Heart left ventricle (tissue), 16 donors: ENCODE measurements around the gene CDH2. TPM values are rescaled to one million over a fixed set of nuclear protein-coding genes. Genes with fewer than 3 reads are reported as not detected.

Experiments
- ATAC-seq, 4 donors: fragments of 200-7000 bp; cut with Tn5 transposase; one replicate each; pipeline ENCODE4 v1.9.1; 2020 to 2022; ENCODE audit warnings: moderate library complexity in 4 of 4, mild to moderate bottlenecking in 3 of 4, moderate number of reproducible peaks in 1 of 4
- DNase-seq, 5 donors: peaks; one replicate each; pipeline ENCODE4 v3.0.0-alpha.2; 2020
- H3K27ac ChIP-seq, 12 donors: fragments of 200-600 bp; sonication (generic) in 4 of 12; one replicate each; pipeline versions ENCODE4 v1.5.0 to v1.8.0; 2016 to 2022; ENCODE audit warnings: mild to moderate bottlenecking in 2 of 12
- H3K27me3 ChIP-seq, 9 donors: fragments of 200-600 bp; sonication (generic) in 2 of 9; one replicate each; pipeline versions ENCODE4 v1.5.1 to v1.8.0; 2016 to 2022; ENCODE audit warnings: mild to moderate bottlenecking in 3 of 9
- H3K36me3 ChIP-seq, 9 donors: fragments of 200-600 bp; sonication (generic) in 2 of 9; one replicate each; pipeline versions ENCODE4 v1.5.0 to v1.8.0; 2018 to 2022; ENCODE audit warnings: mild to moderate bottlenecking in 2 of 9
- H3K4me1 ChIP-seq, 12 donors: fragments of 200-600 bp; sonication (generic) in 4 of 12; one replicate each; pipeline versions ENCODE4 v1.5.0 to v1.8.0; 2016 to 2022; ENCODE audit warnings: mild to moderate bottlenecking in 3 of 12
- H3K4me3 ChIP-seq, 12 donors: fragments of 200-600 bp; sonication (generic) in 4 of 12; one replicate each; pipeline versions ENCODE4 v1.5.0 to v1.8.0; 2017 to 2022; ENCODE audit warnings: mild to moderate bottlenecking in 9 of 12, moderate library complexity in 4 of 12
- H3K9me3 ChIP-seq, 12 donors: fragments of 200-600 bp; sonication (generic) in 4 of 12; one replicate each; pipeline versions ENCODE4 v1.5.0 to v1.8.0; 2016 to 2022; ENCODE audit warnings: mild to moderate bottlenecking in 1 of 12
- CTCF ChIP-seq, 12 donors: fragments of 200-600 bp; sonication (generic) in 4 of 12; IDR thresholded peaks; one replicate each; pipeline versions ENCODE4 v1.5.0 to v1.8.0; 2018 to 2022; ENCODE audit warnings: antibody characterized with exemption in 12 of 12, mild to moderate bottlenecking in 5 of 12
- POLR2A ChIP-seq, 2 donors: fragments of 450-650 bp; IDR thresholded peaks; one replicate each; pipeline ENCODE4 v1.6.1; 2017; ENCODE audit warnings: antibody characterized with exemption in 2 of 2, mild to moderate bottlenecking in 2 of 2, moderate library complexity in 2 of 2
- WGBS, 4 donors: extraction: QIAGEN DNeasy Blood & Tissue Kit in 2 of 4; methylation state at CpG; one replicate each; pipeline versions ENCODE4 v1.1.5 to v1.1.7; 2013 to 2018; 5-methylcytosine and 5-hydroxymethylcytosine counted together
- intact Hi-C, 10 donors: fragments of 100-400 bp; cut with DNase I; formaldehyde crosslinking; loops; one replicate each; pipeline versions ENCODE4 v1.11.1 to v1.14.2; 2022
- polyA plus RNA-seq, 2 donors: library from polyadenylated mRNA; stranded (reverse); fragments of 200-250 nt; gene quantifications; one replicate each; pipeline ENCODE4 v1.2.3, GENCODE V29; 2013
- total RNA-seq, 9 donors: library from RNA; depleted of rRNA in 2 of 9; stranded (reverse); fragments of >200 nt in 2 of 9; fragmentation: NEBNext Ultra II Directional in 3 of 9; extraction: Animal tissue kit (Norgen Biotek cat#: 25700) in 3 of 9; gene quantifications; one replicate each; pipeline versions ENCODE4 v1.1.0 to v1.2.4, GENCODE V29; 2016 to 2023
- donor health status: ischemic (EF 13 %, LVEDD 7.1; RV severe dilation, severe dysfunction).
- donor health status: healthy with polysubstance abuse.
- donor health status: DM: no; HTN: yes; CAD: no.
- donor health status: DM: no; HTN: no; CAD: no.
- donor health status: ischemic (EF 25% LVEDD 6.9; RV normal size, moderate dysfunction).
- donor health status: ischemic (EF 25% LVEDD 5.7; RV mildly dilated, moderate dysfunction).
- donor health status: healthy.
- donor health status: DM: yes; HTN: yes; CAD: no.
- donor health status: ischemic (EF 35%, LVEDD 5.7; RV mildly dilated, moderate dysfunction).
- donor health status: nonischemic (EF 11% LVEDD 7.7; RV severe dilation, severe dysfunction).
- donor health status: DM: yes; HTN: yes; CAD: no.
- donor health status: PGD.
- donor health status: ischemic (EF 29% LVEDD 5.4; RV normal size, mild dysfunction).
- donor health status: nonischemic (EF 23%, LVEDD 6.1; RV moderate dilation, normal function).

The CDH2 gene
- total and polyA plus RNA-seq, 11 donors: 62.5 to 594 (median 386) TPM

- H3K27ac ChIP-seq: no peak overlapping the region
- H3K4me3 ChIP-seq: no peak overlapping the region
- peaks cover 0 to 8% (median 0%) of the 10 kb centered on the region in 12 donors for H3K9me3 ChIP-seq
- no peaks in the 10 kb centered on the region for H3K36me3 ChIP-seq
- H3K4me1 ChIP-seq: no peaks in the 10 kb centered on the region
- 85 to 92% (median 88%) methylated on average over 6 of the region's 6 CpGs for WGBS, 4 donors
- DNase-seq (no peak), ATAC-seq (no peak)
- TF ChIP-seq POLR2A (IDR thresholded peaks at IDR 0.05) (no peak), CTCF (IDR thresholded peaks at IDR 0.05) (no peak)
- intact Hi-C loops: no loop called here
- H3K27me3 ChIP-seq: no peaks in the 10 kb centered on the region
Measured at GRCh38 chr18:28193177-28193778, 16.3 kb upstream of the CDH2 start.

GRCh38 chr18:28189400-28190239, 12.7 kb upstream of the CDH2 start:
- Histone ChIP-seq H3K9me3 (peaks cover 0 to 8% (median 0%) of the 10 kb centered on the region in 12 donors), H3K4me3 (no peak overlapping the region), H3K27ac (no peak overlapping the region), H3K4me1 (no peaks in the 10 kb centered on the region), H3K36me3 (no peaks in the 10 kb centered on the region), H3K27me3 (no peaks in the 10 kb centered on the region)
- DNase-seq (no peak), ATAC-seq (no peak)
- WGBS, 4 donors: 69 to 81% (median 73%) methylated on average over 5 of the region's 5 CpGs
- TF ChIP-seq POLR2A (IDR thresholded peaks at IDR 0.05) (no peak), CTCF (IDR thresholded peaks at IDR 0.05) (peak in 11 of 12 donors; percentile 5 to 57 (median 37))
- intact Hi-C loops: loop anchor here in 4 of 10 donors (10.0 kb wide), 4 partner anchors 405 to 585 kb away; no protein-coding TSS in a partner anchor

- H3K4me1 ChIP-seq: peaks cover 0 to 8% (median 0%) of the 10 kb centered on the region in 12 donors
- intact Hi-C loops: loop anchor here in 4 of 10 donors (10.0 kb wide), 4 partner anchors 400 to 580 kb away; no protein-coding TSS in a partner anchor
- WGBS, 4 donors: 86 to 95% (median 91%) methylated on average over 3 of the region's 3 CpGs
- TF ChIP-seq POLR2A (IDR thresholded peaks at IDR 0.05) (no peak), CTCF (IDR thresholded peaks at IDR 0.05) (no peak)
- DNase-seq: no peak
- H3K9me3 ChIP-seq: peaks cover 0 to 8% (median 0%) of the 10 kb centered on the region in 12 donors
- H3K4me3 ChIP-seq: no peak overlapping the region
- ATAC-seq: no peak
- no peaks in the 10 kb centered on the region for H3K36me3 ChIP-seq
- H3K27ac ChIP-seq: no peak overlapping the region
- peaks cover 0 to 3% (median 0%) of the 10 kb centered on the region in 9 donors for H3K27me3 ChIP-seq
Measured at GRCh38 chr18:28185121-28185520, 8.2 kb upstream of the CDH2 start.
